KMS-11 (cell line): ENCODE measurements around the gene SERGEF.

Experiments used
- H2AFZ ChIP-seq: fragments of 200-600 bp; sonication (generic); 2 replicates; pipeline ENCODE4 v1.6.1; 2016; ENCODE audit warnings: antibody characterized with exemption, mixed run types, low read depth
- H3K27ac ChIP-seq: fragments of 200-600 bp; sonication (generic); 2 replicates; pipeline ENCODE4 v1.6.1; 2016; ENCODE audit warnings: mild to moderate bottlenecking, mixed run types
- H3K27me3 ChIP-seq: fragments of 200-600 bp; sonication (generic); 2 replicates; pipeline ENCODE4 v1.6.1; 2017; ENCODE audit warnings: mild to moderate bottlenecking, low read depth, mixed run types, moderate library complexity; ENCODE audit not compliant: insufficient read depth
- H3K36me3 ChIP-seq: fragments of 200-600 bp; sonication (generic); 2 replicates; pipeline ENCODE4 v1.6.1; 2017; ENCODE audit warnings: mild to moderate bottlenecking, mixed run types; ENCODE audit not compliant: insufficient read depth
- H3K4me1 ChIP-seq: fragments of 200-600 bp; sonication (generic); 2 replicates; pipeline ENCODE4 v1.6.1; 2016; ENCODE audit warnings: mild to moderate bottlenecking, low read depth, mixed run types; ENCODE audit not compliant: poor library complexity, severe bottlenecking
- H3K4me2 ChIP-seq: fragments of 200-600 bp; sonication (generic); 2 replicates; pipeline ENCODE4 v1.7.0; 2016; ENCODE audit warnings: mild to moderate bottlenecking, mixed run types
- H3K4me3 ChIP-seq: fragments of 200-600 bp; sonication (generic); IDR thresholded peaks from 2 replicates; pipeline ENCODE4 v1.6.1; 2017; ENCODE audit warnings: low read depth, low read length, mixed read lengths; ENCODE audit not compliant: insufficient read depth
- H3K79me2 ChIP-seq: fragments of 200-600 bp; sonication (generic); 2 replicates; pipeline ENCODE4 v1.6.1; 2016; ENCODE audit warnings: low read depth, mixed run types; ENCODE audit not compliant: insufficient read depth
- H3K9ac ChIP-seq: fragments of 200-600 bp; sonication (generic); 2 replicates; pipeline ENCODE4 v1.6.1; 2016; ENCODE audit warnings: mild to moderate bottlenecking, mixed run types
- H4K20me1 ChIP-seq: fragments of 200-600 bp; sonication (generic); 2 replicates; pipeline ENCODE4 v1.6.1; 2016; ENCODE audit warnings: mild to moderate bottlenecking, mixed run types; ENCODE audit not compliant: insufficient read depth
- CTCF ChIP-seq: fragments of 200-600 bp; sonication (generic); conservative IDR thresholded peaks from 2 replicates; pipeline ENCODE4 v1.6.1; 2017; ENCODE audit warnings: low read depth, mild to moderate bottlenecking, antibody characterized with exemption, low read length, moderate library complexity, mixed read lengths

Gene SERGEF

GRCh38 chr11:17762309-17762974, 250.4 kb downstream of the SERGEF start:
- no peaks in the 10 kb centered on the region for H3K4me1 ChIP-seq
- H3K36me3 ChIP-seq: no peaks in the 10 kb centered on the region
- no peak overlapping the region for H2AFZ ChIP-seq
- H3K27me3 ChIP-seq: no peaks in the 10 kb centered on the region
- no peaks in the 10 kb centered on the region for H3K79me2 ChIP-seq
- no peaks in the 10 kb centered on the region for H4K20me1 ChIP-seq
- TF ChIP-seq CTCF: no peak
- no peak overlapping the region for H3K27ac ChIP-seq
- H3K4me3 ChIP-seq: no peak overlapping the region
- no peak overlapping the region for H3K4me2 ChIP-seq
- H3K9ac ChIP-seq: no peak overlapping the region

GRCh38 chr11:17760102-17761029, 252.5 kb downstream of the SERGEF start:
- H3K4me3 ChIP-seq: no peak overlapping the region
- no peaks in the 10 kb centered on the region for H3K4me1 ChIP-seq
- no peak overlapping the region for H2AFZ ChIP-seq
- no peaks in the 10 kb centered on the region for H3K36me3 ChIP-seq
- H4K20me1 ChIP-seq: no peaks in the 10 kb centered on the region
- H3K27ac ChIP-seq: no peak overlapping the region
- peak; percentile 37; the same call in 1 of the 2 replicates for TF ChIP-seq CTCF
- no peaks in the 10 kb centered on the region for H3K79me2 ChIP-seq
- H3K4me2 ChIP-seq: no peak overlapping the region
- H3K27me3 ChIP-seq: no peaks in the 10 kb centered on the region
- no peak overlapping the region for H3K9ac ChIP-seq

- H4K20me1 ChIP-seq: no peaks in the 10 kb centered on the region
- no peak for TF ChIP-seq CTCF
- H3K9ac ChIP-seq: no peak overlapping the region
- H3K36me3 ChIP-seq: no peaks in the 10 kb centered on the region
- no peak overlapping the region for H3K4me3 ChIP-seq
- no peak overlapping the region for H3K27ac ChIP-seq
- H3K4me2 ChIP-seq: no peak overlapping the region
- no peaks in the 10 kb centered on the region for H3K79me2 ChIP-seq
- H2AFZ ChIP-seq: no peak overlapping the region
- no peaks in the 10 kb centered on the region for H3K27me3 ChIP-seq
- no peaks in the 10 kb centered on the region for H3K4me1 ChIP-seq
Measured at GRCh38 chr11:17755891-17756290, 257.0 kb downstream of the SERGEF start.

GRCh38 chr11:17753641-17754040, 259.2 kb downstream of the SERGEF start:
- Histone ChIP-seq H3K27me3 (0 out of 2 replicates have a peak, but pooled peaks cover 3% of the 10 kb centered on the region), H3K4me3 (no peak overlapping the region), H3K36me3 (no peaks in the 10 kb centered on the region), H2AFZ (no peak overlapping the region), H3K27ac (no peak overlapping the region), H3K4me1 (no peaks in the 10 kb centered on the region), H4K20me1 (no peaks in the 10 kb centered on the region), H3K4me2 (no peak overlapping the region), H3K79me2 (no peaks in the 10 kb centered on the region), H3K9ac (no peak overlapping the region)
- TF ChIP-seq CTCF: no peak
